HUDEP-2 (cell line): ENCODE measurements around the gene AARS2.
"Not testable (repeated sequence)": the region's sequence is repeated elsewhere in the genome, so short reads cannot be mapped to it uniquely, and the experiment has no call there.

ENCODE experiments used
- DNase-seq, 76 experiments: peaks; one replicate each; lab custom pipeline; 2025; ENCODE audit not compliant: unreplicated experiment in 76 of 76; lab: John Stamatoyannopoulos, UW

AARS2 gene

DNA sequence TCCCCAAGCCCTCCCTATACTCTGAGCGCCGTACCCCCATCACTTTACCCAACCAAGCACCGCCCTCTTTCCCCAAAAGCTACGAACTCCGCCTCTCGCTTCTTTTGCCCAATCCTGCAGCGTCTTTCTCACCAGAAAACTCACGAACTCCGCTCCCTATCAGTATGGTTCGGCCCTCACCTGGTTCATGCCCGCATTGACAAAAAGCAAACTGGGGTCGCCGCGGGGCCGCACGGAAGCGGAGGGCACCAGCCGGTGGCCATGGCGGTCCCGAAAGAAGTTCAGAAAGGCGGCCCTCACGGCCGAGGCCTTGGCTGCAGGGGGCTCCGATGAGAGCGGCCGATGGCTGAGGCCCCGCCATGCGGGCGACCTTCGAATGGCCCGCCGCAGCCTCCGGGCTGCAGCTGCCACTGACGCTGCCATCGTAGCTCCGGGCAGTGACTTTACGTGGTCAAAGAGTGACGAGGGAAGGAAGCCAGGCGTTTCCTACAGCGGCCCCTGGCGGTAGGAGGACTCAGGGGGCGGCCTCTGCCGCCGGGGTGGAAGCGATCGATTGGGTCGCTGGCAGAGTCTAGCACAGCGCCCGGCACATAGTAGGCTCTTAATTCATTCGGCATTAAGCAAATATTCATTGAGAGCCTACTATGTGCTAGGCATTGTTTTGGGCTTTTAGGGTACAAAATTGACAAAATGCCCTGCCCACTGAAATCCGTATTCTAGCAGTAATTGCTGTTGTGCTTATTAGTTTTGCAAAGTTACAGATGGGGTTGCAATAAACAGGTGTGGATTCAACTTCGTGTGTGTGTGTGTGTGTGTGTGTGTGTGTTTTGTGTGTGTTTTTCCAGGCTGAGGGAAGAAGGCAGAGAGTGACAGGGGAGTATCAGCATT is at the start of gene AARS2:
Gene AARS2, minus strand, starts transcription at position 447 of the 888 bp plus-strand sequence. Its CDS starts 24 bp downstream, at position 423.
- peak; percentile 31 to 97 (median 88) for DNase-seq

DNA sequence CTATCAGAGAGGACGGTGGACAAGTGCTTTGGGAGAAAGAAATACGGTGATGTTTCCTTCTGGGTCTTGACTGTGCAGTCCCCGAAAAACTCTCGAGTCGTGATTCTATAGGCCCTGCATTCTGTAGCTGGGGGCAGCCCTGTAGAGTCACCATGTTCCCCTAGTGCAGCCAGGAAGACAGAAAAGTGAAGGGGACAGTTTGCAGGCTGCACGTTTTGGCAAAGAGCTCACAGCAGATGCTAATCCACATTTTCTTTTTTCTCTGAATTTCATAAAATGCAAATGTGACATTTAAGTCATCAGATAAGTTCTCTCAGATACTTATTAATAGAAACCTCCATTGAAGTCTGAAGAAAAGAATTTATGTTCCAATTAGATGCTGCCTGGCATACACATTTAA is 48.8 kb upstream of the AARS2 start:
- DNase-seq, result no peak

DNA sequence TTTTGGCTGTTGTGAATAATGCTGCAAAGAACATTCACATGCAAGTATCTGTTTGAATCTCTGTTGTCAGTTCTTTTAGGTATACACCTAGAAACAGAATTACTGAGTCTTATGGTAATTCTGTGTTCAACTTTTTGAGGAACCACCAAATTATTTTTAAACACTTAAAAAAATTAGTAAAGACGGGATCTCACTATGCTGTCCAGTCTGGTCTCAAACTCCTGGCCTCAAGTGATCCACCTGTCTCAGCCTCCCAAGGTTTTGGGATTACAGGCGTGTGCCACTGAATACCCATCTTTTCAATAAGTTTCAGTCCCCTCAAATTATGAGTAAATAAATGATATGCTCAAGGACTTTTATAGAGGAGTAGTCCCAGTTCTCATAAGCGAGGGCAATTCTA is 46.8 kb upstream of the AARS2 start:
- DNase-seq, result no peak

DNA sequence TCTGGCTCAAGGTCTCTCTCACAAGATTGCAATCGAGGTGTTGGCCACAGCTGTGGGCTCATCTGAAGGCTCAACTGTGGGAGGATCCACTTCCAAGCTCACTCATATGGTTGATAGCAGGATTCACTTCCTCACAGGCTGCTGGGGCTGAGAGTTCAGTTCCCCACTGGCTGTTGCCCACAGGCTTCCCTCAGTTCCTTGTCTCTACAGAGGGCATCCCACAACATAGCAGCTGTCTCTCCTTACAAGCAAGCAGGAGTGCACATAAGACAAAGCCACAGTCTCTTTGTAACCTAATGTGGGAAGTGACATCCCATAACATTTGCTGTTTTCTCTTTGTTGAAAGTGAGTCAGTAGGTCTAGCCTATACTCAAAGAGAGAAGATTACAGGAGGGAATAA is 43.3 kb upstream of the AARS2 start:
- DNase-seq, result no peak

- DNase-seq, result no peak
Measured at GRCh38 chr6:44355640-44356039, 42.5 kb upstream of the AARS2 start.

GRCh38 chr6:44353336-44353735 is 40.2 kb upstream of the AARS2 start:
- DNase-seq, result no peak

GRCh38 chr6:44352259-44352658 is 39.1 kb upstream of the AARS2 start:
- no peak for DNase-seq

DNA sequence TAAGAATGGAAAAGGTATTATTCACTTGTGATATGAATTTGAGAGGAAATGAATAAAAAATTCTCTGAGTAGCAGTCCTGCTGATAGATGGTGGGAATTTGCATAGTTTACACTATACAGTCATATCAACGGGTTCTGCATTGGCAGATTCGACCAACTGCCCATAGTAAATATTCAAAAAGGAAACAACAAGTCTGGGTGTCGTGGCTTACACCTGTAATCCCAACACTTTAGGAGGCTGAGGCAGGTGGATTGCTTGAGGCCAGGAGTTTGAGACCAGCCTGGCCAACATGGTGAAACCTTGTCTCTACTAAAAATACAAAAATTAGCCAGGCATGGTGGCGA is 37.5 kb upstream of the AARS2 start:
- DNase-seq, result not testable (repeated sequence)

DNA sequence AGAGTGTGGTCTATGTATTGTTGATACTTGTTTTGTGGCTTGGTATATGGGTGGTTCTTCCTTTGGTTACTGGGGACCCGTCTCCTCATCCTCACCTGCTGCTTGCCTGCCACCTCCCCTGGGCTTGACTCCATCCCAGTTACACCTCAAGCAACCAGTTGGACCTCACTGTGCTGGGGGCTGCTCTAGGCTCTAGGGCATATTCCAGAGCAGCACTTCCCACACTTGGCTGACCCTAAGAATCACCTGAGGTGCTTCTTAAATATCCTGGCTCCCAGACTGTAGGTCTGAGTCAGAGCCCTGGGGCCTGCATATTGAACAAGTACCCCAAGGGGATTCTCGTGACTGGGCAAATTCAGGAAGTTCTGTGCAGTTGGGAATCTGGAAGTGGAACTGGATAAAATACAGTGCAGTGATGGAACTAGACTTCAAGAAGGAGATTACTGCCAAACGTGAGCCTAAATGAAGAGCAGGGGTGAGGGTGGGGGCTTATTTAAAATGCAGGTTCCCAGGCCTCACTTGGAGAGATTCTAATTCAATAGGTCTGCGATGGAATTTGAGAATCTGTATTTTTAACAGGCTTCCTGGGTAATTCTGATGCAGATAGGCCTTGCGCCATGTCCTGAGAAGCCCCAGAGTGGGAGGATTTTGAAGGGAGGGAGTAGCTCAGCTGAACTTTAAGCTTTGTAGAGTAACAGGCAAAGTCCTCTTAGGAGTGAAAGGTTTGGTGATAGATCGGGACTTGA is 36.9 kb upstream of the AARS2 start:
- DNase-seq, result no peak

DNA sequence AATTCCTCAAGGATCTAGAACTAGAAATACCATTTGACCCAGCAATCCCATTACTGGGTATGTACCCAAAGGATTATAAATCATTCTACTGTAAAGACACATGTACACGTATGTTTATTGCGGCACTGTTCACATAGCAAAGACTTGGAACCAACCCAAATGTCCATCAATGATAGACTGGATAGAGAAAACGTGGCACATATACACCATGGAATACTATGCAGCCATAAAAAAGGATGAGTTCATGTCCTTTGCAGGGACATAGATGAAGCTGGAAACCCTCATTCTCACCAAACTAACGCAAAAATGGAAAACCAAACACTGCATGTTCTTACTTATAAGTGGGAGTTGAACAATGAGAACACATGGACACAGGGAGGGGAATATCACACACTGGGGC is 33.7 kb upstream of the AARS2 start:
- not testable (repeated sequence) for DNase-seq

GRCh38 chr6:44342489-44342888 is 29.3 kb upstream of the AARS2 start, which contains the start of gene SPATS1:
Gene SPATS1 (plus strand): TSS chr6:44342650. CDS start chr6:44343096, 446 bp downstream.
- DNase-seq, result no peak

GRCh38 chr6:44342052-44342451 is 28.9 kb upstream of the AARS2 start:
- DNase-seq, result peak in 30 of 76 experiments; percentile 2 to 51 (median 23)

DNA sequence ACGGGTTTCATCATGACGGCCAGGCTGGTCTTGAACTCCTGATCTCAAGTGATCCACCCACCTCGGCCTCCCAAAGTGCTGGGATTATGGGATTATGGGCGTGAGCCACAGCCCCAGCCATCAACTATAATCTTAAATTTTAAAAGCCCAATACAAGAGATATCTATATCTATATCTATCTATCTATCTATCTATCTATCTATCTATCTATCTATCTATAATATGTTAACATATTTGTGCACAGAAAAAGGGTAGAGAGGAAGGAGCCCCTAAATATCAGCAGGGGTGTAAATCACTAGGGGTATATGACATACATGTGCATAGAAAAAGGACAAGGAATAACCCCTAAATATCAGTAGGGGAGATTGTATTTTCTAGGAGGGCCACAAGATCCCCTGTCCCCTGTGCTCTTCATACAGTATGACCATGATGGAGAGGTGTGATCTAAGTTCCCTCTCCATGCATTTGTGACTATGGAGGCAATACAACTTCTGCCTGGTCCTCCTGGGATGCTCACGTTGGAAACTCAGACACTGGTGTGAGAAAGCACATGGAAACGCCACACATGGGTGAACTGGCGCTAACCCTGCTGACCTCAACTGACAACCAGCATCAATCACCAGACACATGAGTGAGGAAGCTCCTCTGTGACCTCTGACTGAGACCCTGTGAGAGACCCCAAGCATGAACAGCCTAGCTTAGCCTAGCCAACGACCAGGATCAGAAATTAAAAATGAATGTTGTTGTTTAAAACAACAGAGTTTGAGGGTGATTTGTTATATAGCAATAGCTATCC is 28.1 kb upstream of the AARS2 start:
- DNase-seq, result no peak

- DNase-seq, result no peak
Measured at GRCh38 chr6:44339763-44340625, 26.8 kb upstream of the AARS2 start.

DNA sequence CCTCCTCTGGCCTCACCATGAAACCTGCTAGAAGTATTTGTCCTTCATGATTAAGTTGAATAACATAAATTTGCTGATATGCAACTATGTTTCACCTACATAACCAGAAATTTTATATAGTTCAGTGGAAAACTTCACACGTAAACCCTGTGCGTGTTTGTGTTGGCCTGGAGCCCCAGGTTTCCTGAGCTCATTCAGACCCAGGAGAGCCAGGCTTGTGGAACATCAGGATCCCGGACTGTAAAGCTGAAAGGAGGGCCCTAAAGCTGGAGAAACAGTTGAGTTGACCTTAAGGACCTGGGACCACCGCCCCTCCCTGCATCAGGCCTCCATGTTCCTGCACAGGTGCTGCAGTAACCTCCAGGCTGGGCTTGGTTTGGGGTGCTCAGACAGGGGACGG is 26.2 kb upstream of the AARS2 start:
- no peak for DNase-seq

- peak in 64 of 76 experiments; percentile 8 to 79 (median 48) for DNase-seq
Measured at GRCh38 chr6:44338228-44339122, 25.3 kb upstream of the AARS2 start.

GRCh38 chr6:44335631-44336030 is 22.5 kb upstream of the AARS2 start:
- DNase-seq, result no peak

GRCh38 chr6:44333942-44334341 is 20.8 kb upstream of the AARS2 start:
- DNase-seq, result no peak

DNA sequence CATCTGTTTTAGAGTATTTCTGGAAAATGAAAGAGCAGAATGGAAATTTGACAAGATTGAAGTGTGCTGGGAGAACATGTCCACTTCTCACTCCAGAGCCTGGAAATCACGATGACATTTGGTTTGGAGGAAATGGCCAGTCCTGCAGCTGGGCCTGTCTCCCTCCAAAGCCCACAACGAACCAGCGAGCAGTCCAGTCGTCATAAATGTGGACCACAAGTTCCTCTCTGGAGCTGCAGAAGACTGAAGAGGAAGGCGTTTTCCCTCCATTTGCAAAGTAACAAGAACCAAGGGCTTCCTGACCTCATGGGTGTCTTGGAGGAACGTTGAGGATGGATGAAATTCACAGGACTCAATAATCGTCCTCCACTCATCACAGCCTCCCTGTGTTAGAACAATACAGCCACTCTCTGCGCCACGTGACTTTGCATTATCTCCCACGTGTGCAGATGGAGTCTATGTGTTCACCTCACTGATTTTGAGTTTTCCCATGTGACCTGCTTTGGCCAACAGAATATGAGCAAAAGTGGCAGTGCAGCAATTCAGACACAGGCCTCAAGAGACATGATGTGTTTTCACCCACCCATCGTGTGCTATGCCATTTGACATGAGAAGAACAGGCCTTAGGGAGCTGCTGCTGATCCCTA is 20.2 kb upstream of the AARS2 start:
- no peak for DNase-seq
